CD4-positive, alpha-beta T cell treated with Interferon gamma for 1 hour (primary cell): ENCODE results near the gene COMTD1.
A peak's percentile ranks its signal among the peaks of the same experiment; 100 is the strongest.

Experiments
- DNase-seq: peaks from one replicate; pipeline ENCODE4 v3.0.0-alpha.2; 2020

COMTD1 gene

DNA sequence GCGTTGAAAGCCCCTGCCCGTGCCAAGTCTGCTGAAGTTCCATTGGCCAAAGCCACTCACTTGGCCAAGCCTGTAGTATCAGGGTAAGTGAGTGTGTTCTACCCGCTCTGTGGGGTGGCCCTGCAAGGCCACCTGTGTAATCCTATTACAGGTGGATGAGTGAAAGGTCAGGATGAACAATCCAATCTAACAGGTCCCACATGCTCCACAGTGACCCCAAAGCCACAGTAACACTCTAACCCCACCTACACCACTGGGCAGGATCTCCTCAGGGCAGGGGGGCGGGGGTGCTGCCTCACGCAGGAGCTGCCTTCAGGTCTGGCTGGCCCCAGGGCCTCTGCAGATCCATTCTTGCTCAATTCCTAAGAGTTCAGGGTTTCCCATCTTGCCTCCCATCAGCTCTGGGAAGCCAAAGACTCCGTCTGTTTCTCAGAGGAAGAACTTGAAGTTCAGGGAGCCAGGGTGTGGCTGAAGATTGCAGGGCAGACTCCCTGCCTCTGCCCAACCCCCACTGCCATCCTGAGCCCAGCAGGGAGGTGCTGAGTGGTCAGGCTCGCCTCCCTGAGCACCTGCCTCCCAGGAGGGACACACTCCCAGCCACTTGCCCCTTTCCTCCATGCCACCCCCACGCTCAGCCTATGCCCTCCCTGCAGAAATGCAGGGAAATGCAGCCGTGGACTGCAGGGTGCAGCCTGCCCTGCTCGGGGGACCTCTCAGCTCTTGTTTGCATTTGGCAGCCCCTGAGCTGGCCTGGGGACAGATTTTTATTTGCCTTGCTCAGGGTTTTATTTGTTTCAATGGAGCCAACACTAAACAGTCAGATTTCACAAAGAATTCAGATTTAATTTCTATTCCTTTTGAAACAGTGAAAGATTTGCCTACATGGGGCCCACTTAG, 9.8 kb upstream of the COMTD1 start:
- no peak for DNase-seq

DNA sequence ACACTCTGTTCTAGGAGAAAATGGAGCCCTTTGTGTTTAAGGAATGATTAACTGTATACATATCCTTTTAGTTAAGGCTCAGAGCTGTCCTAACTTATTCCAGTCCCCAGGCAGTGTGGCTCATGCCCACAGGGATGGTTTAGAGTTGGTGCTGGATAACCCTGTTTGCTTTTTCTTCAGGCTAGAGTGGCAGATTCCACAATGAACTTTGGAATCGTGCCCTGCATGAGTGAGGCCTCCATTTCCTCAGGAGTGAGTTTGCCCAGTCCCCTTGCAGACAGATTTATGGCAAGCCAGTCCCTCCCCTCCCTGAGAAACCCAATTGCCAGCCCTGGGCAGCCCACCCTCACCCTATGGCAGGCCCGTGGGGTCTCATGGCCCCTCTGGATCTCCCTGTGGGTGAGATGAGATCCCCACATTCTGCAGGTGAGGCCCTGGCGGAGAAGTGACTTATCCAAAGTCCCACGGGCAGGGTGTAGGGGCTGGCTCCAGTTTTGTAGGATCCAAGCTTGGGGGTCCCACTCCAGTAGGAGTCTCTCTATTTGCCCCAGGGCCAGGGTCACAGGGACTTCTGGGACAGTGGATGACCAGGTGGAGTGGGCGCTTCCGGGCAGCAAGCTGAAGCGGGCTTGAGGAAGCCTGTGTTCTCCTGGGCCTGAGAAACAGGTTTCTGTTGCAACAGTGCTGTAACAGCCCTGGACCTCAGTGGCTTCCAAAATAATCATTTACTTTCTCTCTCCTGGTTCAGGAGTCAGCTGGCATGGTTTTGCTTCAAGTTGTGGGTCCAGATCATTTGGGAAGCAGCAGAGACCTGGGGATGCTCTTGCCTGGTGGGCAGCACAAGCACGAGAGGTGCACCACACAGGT, 9.0 kb upstream of the COMTD1 start:
- no peak for DNase-seq

- DNase-seq, result no peak
Measured at GRCh38 chr10:75243426-75243825, 7.7 kb upstream of the COMTD1 start.

GRCh38 chr10:75240329-75241076, 4.7 kb upstream of the COMTD1 start:
- no peak for DNase-seq

GRCh38 chr10:75239096-75239790, 3.5 kb upstream of the COMTD1 start:
- DNase-seq, result no peak

- no peak for DNase-seq
Measured at GRCh38 chr10:75238182-75239095, 2.7 kb upstream of the COMTD1 start.

GRCh38 chr10:75236178-75236825, 545 bp upstream of the COMTD1 start:
- DNase-seq, result no peak

DNA sequence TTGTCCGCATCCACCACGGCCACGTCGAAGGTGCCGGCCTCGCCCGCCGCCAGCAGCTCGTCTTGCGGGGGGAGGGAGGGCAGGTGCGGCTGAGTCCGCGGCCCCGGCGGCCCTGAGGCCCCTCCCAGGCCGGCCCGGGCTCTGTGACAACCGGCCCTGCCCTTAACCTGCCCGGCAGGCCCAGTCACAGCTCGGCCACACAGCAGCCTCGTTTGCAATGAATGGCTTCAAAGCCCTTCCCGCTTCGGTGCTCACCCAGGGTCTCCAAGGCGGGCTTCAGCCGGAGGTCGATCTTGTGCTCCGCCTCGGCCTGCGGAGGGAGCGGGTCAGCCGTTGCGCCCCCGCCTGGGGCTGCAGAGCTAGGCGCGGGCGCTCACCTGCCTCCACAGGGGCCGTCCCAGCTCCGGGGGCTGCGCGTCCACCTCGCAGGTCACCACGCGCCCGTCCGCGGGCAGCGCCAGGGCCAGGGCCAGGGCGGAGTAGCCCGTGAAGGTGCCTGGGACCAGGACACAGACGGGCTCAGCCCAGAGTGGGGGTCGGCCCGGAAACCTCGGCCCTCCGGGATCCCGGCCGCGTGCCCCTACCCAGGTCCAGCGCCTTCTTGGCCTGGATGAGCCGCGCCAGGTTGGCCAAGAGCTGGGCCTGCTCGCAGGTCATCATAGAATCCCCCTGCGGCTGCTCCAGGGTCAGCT, 928 bp downstream of the COMTD1 start:
- DNase-seq, result no peak

DNA sequence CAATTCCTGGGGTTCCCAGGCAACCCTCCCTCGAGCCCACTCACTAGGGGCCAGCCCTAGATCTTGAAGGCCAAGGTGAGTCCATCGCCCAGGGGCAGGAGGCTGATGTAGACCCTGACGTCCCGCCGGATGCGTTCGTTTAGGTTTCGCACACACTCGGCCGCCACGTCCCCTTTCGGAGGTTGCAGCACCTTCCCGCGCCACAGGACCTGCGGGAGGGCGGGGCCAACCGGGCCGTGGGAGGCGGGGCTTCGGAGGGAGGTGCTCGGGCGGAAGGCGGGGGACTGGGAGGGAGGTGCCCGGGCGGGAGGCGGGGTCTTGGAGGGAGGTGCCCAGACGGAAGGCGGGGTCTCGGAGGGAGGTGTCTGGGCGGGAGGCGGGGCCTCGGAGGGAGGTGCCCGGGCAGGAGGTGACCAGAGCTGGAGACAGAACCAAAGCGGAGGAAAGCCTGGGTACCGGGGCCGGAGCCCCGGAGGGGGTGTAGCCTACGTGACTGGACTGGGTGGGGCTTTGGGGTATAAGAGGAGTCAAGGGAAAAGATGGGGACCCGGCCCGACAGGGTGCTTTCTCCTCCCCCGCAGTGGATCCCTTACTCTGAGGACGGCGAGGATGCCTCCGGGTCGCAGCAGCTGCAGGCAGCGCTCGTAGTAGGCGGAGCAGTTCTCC, 1.6 kb downstream of the COMTD1 start:
- DNase-seq, result peak; percentile 96

DNA sequence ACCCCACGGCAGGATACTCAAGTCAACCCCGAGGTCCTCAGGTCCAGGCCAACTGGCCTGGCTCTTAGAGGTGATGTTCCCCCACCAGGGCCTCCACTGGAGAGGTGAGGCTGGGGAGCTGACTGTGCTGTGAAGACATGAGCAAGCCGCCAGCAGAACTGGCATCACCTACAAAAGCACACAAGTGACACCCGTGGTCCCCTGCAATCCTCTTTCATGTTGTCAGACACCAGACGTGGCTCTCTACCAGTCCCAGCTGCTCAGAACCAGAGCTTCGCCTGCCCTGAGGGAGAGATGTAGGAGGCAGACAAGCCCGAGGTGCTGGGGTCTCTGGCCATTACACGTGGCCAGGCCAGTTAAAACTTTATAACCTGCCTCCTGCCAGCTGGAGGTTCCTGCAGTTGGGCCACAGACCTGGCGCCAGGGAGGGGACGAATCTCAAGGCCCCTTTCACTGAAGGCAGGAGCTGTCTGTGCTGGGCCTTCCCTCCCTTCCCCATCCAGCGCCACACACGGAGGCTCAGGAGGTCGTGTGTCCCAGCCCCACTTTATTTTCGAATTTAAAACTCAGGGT, 2.2 kb downstream of the COMTD1 start:
- DNase-seq, result no peak

DNA sequence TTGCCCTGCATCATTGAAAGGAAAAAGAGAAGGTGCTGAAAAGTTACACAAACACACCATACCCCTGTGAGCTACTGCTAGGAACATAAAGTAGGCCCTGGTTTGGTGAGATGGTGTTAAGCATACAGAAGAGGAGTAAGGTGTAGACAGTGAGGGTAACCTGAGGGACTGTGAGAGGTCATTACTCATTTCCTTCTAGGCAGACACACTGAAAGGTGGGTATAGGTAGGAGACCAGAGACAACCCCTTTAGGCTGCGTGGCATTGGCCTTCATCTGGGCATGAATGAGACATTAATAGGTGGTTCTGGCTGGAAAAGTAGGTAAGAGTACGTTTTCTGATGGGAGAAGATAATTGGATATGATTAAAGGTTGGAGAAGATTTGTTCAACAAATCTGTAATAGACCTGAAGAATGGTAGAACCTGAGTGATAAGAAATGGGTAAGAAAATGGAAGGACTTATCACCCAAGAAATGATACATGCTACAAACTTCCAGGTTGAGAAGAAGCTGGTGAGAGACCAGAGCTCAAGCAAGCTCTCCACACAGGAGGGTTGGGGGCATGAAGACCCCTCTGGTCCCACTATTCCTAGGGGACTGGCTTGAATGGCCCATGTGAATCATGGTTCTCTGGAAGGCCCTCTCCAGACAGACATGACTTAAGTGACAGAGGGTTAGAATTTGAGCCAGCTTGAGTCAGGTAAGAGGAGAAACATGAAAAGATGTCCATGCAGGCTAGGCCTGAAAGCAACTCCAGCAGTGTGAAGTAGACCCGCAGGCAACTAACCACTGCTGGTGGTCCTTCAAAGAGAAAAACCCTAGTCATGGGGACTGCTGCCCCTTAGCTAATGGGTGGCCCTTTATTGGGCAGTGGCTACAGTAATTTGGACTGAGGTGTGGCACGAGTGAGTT, 3.8 kb downstream of the COMTD1 start:
- no peak for DNase-seq

- peak; percentile 93 for DNase-seq
Measured at GRCh38 chr10:75230600-75231038, 5.1 kb downstream of the COMTD1 start.

GRCh38 chr10:75229971-75230370, 5.8 kb downstream of the COMTD1 start:
- DNase-seq, result no peak

DNA sequence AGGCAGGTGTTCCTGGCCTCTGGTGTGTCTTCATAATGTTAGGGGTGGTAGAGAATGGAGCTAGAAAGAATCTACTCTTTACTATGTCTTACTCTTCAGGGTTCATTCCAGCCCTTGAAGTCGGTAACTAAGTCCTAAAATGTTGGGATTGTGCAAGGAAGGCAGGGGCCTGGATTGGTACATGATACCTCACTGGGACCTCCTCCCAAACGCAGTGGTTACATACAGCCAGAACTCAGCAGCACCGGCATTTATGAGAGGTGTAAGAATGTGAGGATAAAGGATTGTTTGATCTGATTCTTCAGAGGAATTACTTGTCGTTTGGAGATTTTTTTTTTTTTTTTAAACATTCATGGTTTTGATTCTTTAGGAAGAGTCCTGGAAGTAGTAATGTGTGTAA, 6.9 kb downstream of the COMTD1 start:
- no peak for DNase-seq

- no peak for DNase-seq
Measured at GRCh38 chr10:75228278-75228677, 7.5 kb downstream of the COMTD1 start.

- no peak for DNase-seq
Measured at GRCh38 chr10:75226656-75227055, 9.1 kb downstream of the COMTD1 start.

DNA sequence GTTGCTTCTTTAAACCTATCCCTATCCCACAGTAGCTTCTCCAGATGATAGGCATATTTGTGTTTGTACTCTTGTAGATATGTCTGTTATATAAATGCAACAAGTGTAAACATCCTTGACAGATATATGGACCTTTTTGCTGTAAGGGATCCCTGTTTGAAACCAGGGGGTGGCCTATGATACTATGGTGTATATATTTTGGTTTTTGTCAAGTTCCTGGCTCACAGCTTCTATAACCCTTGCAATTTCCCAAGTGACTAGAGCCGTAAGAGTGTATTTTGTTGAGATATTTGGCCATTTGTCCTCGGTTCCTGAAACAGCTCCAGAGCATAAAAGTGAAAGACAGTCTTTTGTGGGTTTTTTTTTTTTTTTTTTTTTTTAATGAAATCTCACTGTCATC, 9.7 kb downstream of the COMTD1 start:
- DNase-seq, result no peak

DNA sequence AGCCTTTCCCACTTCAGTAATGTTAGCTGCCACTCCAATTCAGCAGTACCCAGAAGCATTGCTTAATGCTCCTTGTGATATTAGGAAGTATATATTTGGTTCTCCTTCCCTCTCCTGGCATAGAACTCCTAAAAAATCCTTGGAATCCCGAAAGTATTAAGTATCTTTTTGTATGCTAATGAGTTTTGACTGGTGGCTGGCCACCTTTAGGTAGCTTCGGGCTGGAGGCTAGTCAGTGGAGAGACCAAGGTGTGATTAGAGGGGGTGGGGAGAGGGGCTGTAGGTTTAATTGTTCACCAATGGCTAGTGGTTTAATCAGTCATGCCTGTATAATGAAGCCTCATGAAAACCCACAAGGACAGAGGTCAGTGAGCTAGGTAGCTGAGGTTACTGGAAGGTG, 12.2 kb downstream of the COMTD1 start:
- no peak for DNase-seq
